Stimulated activated CD8-positive, alpha-beta memory T cell treated with anti-CD3 and anti-CD28 coated beads, Interleukin-12 subunit alpha, Interleukin-12 subunit beta, amount 100 ng/mL, for 24 hours (primary cell): ENCODE measurements around the gene BCO2.
"Not testable (repeated sequence)": the region's sequence is repeated elsewhere in the genome, so short reads cannot be mapped to it uniquely, and the experiment has no call there.

ENCODE experiments used
- DNase-seq: peaks from one replicate; pipeline ENCODE4 v3.0.0-alpha.2; 2020; ENCODE audit errors: extremely low read depth

BCO2 gene

GRCh38 chr11:112174789-112175598 is at the start of gene BCO2:
Gene BCO2, plus strand, starts transcription at chr11:112175512. Its CDS starts 90 bp downstream, at chr11:112175602.
- DNase-seq, result no peak

- DNase-seq, result no peak
These were observed 48.3 kb upstream of the BCO2 start for GRCh38 chr11:112127056-112127455.

- DNase-seq, result no peak
These were observed 46.7 kb upstream of the BCO2 start for GRCh38 chr11:112128483-112129121.

GRCh38 chr11:112129656-112130055 is 45.7 kb upstream of the BCO2 start:
- no peak for DNase-seq

GRCh38 chr11:112132737-112133136 is 42.6 kb upstream of the BCO2 start:
- DNase-seq, result no peak

GRCh38 chr11:112134473-112134872 is 40.8 kb upstream of the BCO2 start:
- no peak for DNase-seq

GRCh38 chr11:112143597-112143996 is 31.7 kb upstream of the BCO2 start:
- no peak for DNase-seq

- DNase-seq, result no peak
These were observed 24.8 kb upstream of the BCO2 start for GRCh38 chr11:112150517-112150916.

GRCh38 chr11:112156153-112156955 is 19.0 kb upstream of the BCO2 start:
- DNase-seq, result no peak

- DNase-seq, result no peak
These were observed 18.2 kb upstream of the BCO2 start for GRCh38 chr11:112156956-112157766.

GRCh38 chr11:112159098-112160065 is 15.9 kb upstream of the BCO2 start:
- DNase-seq, result no peak

- no peak for DNase-seq
These were observed 15.0 kb upstream of the BCO2 start for GRCh38 chr11:112160091-112160848.

GRCh38 chr11:112161012-112161411 is 14.3 kb upstream of the BCO2 start:
- DNase-seq, result no peak

GRCh38 chr11:112162200-112162599 is 13.1 kb upstream of the BCO2 start:
- not testable (repeated sequence) for DNase-seq

GRCh38 chr11:112162761-112163546 is 12.4 kb upstream of the BCO2 start:
- DNase-seq, result no peak

- DNase-seq, result no peak
These were observed 11.2 kb upstream of the BCO2 start, which contains the start of gene IL18 for GRCh38 chr11:112163875-112164685. Gene IL18, minus strand, starts transcription at chr11:112164094. Its CDS starts 9,041 bp downstream, at chr11:112155053.

- no peak for DNase-seq
These were observed 10.3 kb upstream of the BCO2 start for GRCh38 chr11:112165049-112165448.

- no peak for DNase-seq
These were observed 8.8 kb upstream of the BCO2 start for GRCh38 chr11:112166562-112166961.
